ENCODE measurements around the gene CLIP4.

The CLIP4 gene

DNA sequence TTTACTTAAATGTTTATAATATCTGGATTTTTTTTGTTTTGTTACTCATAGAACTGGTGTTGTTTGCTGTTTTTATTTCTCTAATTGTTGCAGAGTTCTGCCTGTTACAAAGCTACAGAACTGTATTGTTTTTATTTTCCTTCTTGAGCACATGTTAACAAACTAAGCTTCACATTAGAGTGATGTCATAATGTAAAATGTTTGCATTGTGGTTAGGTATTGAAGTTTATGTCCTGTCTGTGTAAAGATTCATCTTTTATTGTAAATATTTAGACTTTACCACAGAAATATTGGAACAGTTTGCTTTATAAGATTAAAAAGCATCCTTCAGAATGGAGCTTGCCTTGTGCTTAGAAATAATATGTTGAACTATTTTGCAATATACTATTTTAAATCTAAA lies 67.7 kb downstream of the CLIP4 start:
- intact Hi-C loops (cut with DNase I; ENCODE audit: low total_unique reads), result no loop called here
- TF ChIP-seq, protein P1, sequence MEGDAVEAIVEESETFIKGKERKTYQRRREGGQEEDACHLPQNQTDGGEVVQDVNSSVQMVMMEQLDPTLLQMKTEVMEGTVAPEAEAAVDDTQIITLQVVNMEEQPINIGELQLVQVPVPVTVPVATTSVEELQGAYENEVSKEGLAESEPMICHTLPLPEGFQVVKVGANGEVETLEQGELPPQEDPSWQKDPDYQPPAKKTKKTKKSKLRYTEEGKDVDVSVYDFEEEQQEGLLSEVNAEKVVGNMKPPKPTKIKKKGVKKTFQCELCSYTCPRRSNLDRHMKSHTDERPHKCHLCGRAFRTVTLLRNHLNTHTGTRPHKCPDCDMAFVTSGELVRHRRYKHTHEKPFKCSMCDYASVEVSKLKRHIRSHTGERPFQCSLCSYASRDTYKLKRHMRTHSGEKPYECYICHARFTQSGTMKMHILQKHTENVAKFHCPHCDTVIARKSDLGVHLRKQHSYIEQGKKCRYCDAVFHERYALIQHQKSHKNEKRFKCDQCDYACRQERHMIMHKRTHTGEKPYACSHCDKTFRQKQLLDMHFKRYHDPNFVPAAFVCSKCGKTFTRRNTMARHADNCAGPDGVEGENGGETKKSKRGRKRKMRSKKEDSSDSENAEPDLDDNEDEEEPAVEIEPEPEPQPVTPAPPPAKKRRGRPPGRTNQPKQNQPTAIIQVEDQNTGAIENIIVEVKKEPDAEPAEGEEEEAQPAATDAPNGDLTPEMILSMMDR (IDR thresholded peaks at IDR 0.05), result no peak
- Histone ChIP-seq H3K36me3 (peaks cover 14 to 50% (median 21%) of the 10 kb centered on the region in 3 donors), H3K9me3 (no peaks in the 10 kb centered on the region), H3K4me1 (no peaks in the 10 kb centered on the region), H3K4me3 (no peak overlapping the region), H3K27me3 (no peaks in the 10 kb centered on the region), H3K27ac (no peak overlapping the region)
- no peak for DNase-seq

DNA sequence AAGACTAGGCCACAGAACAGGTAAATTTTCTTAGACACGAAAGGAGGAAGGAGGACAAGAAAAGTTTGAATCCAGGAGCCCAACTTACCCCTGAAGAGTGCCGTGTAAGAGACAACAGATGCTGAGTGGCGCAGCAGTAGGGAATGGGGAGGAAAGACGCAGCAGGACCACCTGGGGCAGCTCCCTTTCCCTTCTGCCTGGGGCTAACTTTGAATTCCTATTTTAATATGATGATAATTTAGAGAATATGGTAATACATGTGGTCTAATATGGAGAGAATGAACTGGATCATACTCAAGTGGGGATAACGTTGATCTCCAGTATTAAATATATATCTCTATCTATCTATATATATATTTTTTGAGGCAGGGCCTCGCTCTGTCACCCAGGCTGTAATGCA lies 69.3 kb downstream of the CLIP4 start:
- intact Hi-C loops (cut with DNase I; ENCODE audit: low total_unique reads), result no loop called here
- Histone ChIP-seq H3K4me1 (no peaks in the 10 kb centered on the region), H3K27ac (no peak overlapping the region), H3K27me3 (no peaks in the 10 kb centered on the region), H3K36me3 (peaks cover 13 to 46% (median 17%) of the 10 kb centered on the region in 3 donors), H3K9me3 (no peaks in the 10 kb centered on the region), H3K4me3 (no peak overlapping the region)
- no peak for DNase-seq
- TF ChIP-seq, protein P1 (IDR thresholded peaks at IDR 0.05), result no peak

DNA sequence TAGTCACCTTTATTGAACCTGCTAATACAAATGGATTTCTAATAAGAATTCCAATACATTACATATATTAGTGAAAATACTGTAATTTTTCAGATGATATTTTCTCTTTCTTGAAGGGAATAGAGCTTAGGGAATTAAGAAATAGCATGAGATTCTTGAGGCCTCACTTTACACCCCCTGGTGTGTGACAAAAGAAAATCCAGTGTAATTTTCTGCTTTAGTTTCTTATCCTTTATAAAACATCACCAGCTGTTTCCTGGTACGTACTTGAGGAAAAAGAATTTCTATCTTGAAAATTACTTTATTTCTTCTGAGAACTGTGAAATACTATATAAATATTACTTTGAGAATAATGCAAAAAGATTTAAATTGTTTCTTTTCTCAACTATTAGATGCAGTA lies 71.6 kb downstream of the CLIP4 start:
- intact Hi-C loops (cut with DNase I; ENCODE audit: low total_unique reads), result no loop called here
- H3K36me3 ChIP-seq, result peaks cover 8 to 37% (median 11%) of the 10 kb centered on the region in 3 donors
- H3K4me3 ChIP-seq, result no peak overlapping the region
- H3K9me3 ChIP-seq, result no peaks in the 10 kb centered on the region
- H3K27me3 ChIP-seq, result no peaks in the 10 kb centered on the region
- no peak for DNase-seq
- TF ChIP-seq, protein P1 (IDR thresholded peaks at IDR 0.05), result no peak
- no peaks in the 10 kb centered on the region for H3K4me1 ChIP-seq
- H3K27ac ChIP-seq, result no peak overlapping the region

DNA sequence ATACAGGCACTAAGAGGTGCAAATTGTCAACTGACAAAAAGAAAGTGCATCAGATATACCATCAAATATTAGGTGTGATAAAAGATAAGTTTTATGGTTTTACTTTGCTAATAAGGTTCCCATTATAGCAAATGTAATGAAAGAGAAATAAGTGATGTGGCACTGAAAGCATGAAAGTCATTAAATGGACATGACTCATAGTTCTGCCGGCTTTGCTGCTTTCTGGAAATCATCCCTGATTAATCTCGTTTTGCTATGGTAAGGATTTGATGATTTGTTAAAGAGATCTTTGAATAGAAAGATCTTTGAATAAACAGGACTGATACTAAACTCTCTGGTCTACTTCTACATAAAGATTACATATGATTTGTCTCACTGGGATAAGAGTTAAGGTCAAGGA lies 72.7 kb downstream of the CLIP4 start:
- H3K27ac ChIP-seq, result no peak overlapping the region
- H3K27me3 ChIP-seq, result no peaks in the 10 kb centered on the region
- TF ChIP-seq, protein P1 (IDR thresholded peaks at IDR 0.05), result no peak
- DNase-seq, result no peak
- no peaks in the 10 kb centered on the region for H3K9me3 ChIP-seq
- H3K36me3 ChIP-seq, result peaks cover 0 to 26% (median 14%) of the 10 kb centered on the region in 3 donors
- no peak overlapping the region for H3K4me3 ChIP-seq
- intact Hi-C loops (cut with DNase I; ENCODE audit: low total_unique reads), result no loop called here
- no peaks in the 10 kb centered on the region for H3K4me1 ChIP-seq

DNA sequence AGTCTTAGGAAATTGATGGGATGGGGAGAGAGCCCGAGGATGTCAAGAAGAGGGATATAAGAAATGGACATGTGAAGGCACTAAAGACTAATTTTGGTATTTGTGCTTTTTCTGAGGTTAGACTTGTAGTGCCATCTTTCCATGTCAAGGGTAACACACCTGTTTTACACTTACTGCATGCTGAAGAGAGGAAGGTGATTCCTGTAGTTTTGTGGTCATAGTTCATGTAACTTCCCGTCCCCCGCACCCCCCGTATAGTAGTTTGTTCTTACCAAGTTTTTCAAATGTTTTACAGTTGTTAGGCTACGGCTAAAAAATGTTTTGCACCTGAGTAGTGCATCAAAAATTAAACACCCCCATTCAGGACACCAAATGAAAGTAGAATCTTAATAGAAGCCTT lies 73.8 kb downstream of the CLIP4 start:
- H3K9me3 ChIP-seq, result no peaks in the 10 kb centered on the region
- TF ChIP-seq, protein P1 (IDR thresholded peaks at IDR 0.05), result no peak
- no peaks in the 10 kb centered on the region for H3K27me3 ChIP-seq
- no peak overlapping the region for H3K4me3 ChIP-seq
- H3K4me1 ChIP-seq, result no peaks in the 10 kb centered on the region
- no peak overlapping the region for H3K27ac ChIP-seq
- no peak for DNase-seq
- intact Hi-C loops (cut with DNase I; ENCODE audit: low total_unique reads), result no loop called here
- H3K36me3 ChIP-seq, result peaks cover 0 to 22% (median 14%) of the 10 kb centered on the region in 3 donors

DNA sequence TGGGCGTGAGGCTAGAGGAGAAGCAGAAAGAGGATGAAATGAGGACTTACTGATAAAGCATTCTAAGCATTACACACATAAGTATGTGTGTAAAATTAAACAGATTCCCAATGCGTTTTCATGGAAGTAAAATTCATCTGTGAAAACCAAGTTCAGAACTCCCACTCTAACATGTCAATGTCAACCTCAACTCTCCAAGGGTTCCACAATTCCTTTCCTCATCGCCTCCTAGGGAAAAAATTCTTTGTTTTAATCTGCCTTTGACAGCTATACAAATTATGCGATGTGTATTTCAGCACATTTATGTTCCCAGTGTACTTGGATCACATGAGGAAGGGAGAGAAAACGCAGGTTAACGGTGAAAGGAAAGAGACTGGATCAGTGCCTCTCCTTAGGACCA lies 76.6 kb downstream of the CLIP4 start:
- intact Hi-C loops (cut with DNase I; ENCODE audit: low total_unique reads), result no loop called here
- no peaks in the 10 kb centered on the region for H3K27me3 ChIP-seq
- peaks cover 0 to 14% (median 8%) of the 10 kb centered on the region in 3 donors for H3K36me3 ChIP-seq
- no peak overlapping the region for H3K27ac ChIP-seq
- H3K9me3 ChIP-seq, result no peaks in the 10 kb centered on the region
- H3K4me3 ChIP-seq, result no peak overlapping the region
- no peaks in the 10 kb centered on the region for H3K4me1 ChIP-seq
- DNase-seq, result no peak
- TF ChIP-seq, protein P1 (IDR thresholded peaks at IDR 0.05), result no peak
